Stimulated activated CD4-positive, alpha-beta T cell treated with anti-CD3 and anti-CD28 coated beads, Interleukin-1b, Interleukin-23, amount 100 ng/mL, for 1 hour (primary cell): ENCODE data around the gene LUZP2.
"Not testable (repeated sequence)": the region's sequence is repeated elsewhere in the genome, so short reads cannot be mapped to it uniquely, and the experiment has no call there.

Experiments used
- DNase-seq, 2 donors: peaks; one replicate each; pipeline ENCODE4 v3.0.0-alpha.2; 2020; ENCODE audit warnings: low read depth in 2 of 2

The LUZP2 gene

GRCh38 chr11:24900514-24900913 lies 403.7 kb downstream of the LUZP2 start:
- no peak for DNase-seq

- DNase-seq: no peak
Measured at GRCh38 chr11:24900960-24901549, 404.2 kb downstream of the LUZP2 start.

DNA sequence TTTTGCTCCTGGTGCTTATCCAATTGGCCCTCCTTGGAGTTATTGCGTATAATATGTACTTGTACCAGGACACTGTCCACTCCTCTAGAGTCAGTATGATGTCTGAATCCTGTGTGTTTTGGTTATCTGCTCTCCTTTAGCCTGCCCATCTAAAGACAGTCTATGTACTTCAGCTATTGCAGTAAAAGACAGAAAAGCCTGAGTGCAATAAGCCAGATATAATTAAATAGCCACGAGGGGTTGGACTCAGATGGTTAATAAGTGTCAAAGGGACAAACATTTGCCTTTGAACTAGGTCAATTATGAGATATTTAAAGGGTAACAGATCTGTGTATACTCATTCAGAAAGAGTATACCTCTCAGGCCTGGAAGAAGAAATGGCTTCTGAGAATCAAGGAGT lies 406.7 kb downstream of the LUZP2 start:
- DNase-seq: no peak

DNA sequence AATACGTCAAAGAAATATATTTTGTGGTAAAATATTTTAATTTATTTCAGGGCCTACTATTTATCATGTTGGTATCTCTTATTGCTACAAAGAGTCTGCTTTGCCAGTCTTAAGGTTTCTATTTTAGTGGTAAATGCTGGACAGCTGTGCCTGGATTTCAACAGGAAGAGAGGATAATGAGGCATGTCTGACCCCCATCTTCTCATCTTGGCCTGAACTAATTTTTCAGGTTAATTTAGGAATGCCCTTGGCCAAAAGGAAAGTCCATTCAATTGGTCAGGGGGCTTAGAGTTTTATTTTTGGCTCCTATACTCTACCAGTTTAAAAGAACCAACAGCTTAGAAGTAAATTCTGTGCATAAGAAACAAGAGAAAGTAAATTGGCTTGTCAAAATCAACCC lies 428.2 kb downstream of the LUZP2 start:
- no peak for DNase-seq

- DNase-seq: no peak
Measured at GRCh38 chr11:24932110-24933000, 435.5 kb downstream of the LUZP2 start.

- no peak for DNase-seq
Measured at GRCh38 chr11:24934733-24935439, 438.0 kb downstream of the LUZP2 start.

DNA sequence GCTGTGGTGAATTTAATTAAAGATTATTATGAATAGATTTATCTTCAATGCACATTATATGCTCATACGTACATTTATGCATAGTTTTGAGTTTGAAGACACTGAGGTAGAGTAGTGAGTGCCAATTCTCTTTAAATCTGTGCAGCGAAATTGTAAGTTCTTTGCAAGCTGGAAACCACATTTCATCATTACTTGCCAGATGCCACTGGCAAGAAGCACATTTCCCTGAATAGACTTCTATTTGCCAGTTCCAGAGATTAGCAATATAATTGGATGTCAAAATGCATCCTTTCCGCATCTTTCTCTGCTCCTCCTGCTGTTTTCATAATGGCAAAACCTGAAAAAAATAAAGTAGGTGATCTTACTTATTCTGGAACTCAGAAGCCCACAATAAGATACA lies 448.0 kb downstream of the LUZP2 start:
- DNase-seq: no peak

DNA sequence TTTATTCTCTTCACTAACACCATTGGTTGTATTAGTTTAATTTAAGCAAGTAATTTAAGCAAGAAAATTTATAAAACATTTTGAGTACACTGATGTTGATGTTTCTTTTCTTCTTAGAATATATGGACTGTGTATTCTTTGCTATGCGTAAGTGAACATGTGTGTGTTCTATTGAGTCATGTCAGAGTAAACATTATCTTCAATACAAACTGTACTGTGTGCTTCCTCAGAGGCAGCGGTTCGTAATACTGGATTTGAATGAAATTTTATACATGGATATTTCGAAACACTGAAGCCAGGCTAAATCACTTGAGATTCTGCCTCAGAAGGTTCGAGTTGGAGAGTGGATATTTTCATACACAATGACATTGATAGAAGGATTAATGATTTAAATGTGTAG lies 452.6 kb downstream of the LUZP2 start:
- DNase-seq: no peak

GRCh38 chr11:24963852-24964251 lies 467.0 kb downstream of the LUZP2 start:
- DNase-seq: no peak

GRCh38 chr11:24965748-24966147 lies 468.9 kb downstream of the LUZP2 start:
- DNase-seq: no peak

DNA sequence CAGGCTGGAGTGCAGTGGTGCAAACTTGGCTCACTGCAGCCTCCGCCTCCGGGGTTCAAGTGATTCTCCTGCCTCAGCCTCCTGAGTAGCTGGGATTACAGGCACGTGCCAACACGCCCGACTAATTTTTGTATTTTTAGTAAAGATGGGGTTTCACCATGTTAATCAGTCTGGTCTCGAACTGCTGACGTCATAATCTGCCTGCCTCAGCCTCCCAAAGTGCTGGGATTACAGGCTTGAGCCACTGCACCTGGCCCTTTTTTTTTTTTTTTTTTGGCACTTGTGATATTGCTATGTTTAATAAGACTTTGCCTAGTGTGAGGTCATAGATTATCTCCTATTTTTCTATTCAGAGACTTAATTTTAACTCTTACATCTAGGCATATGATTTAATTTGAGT lies 497.1 kb downstream of the LUZP2 start:
- not testable (repeated sequence) for DNase-seq

- DNase-seq: not testable (repeated sequence)
Measured at GRCh38 chr11:24999929-25000328, 503.1 kb downstream of the LUZP2 start.

DNA sequence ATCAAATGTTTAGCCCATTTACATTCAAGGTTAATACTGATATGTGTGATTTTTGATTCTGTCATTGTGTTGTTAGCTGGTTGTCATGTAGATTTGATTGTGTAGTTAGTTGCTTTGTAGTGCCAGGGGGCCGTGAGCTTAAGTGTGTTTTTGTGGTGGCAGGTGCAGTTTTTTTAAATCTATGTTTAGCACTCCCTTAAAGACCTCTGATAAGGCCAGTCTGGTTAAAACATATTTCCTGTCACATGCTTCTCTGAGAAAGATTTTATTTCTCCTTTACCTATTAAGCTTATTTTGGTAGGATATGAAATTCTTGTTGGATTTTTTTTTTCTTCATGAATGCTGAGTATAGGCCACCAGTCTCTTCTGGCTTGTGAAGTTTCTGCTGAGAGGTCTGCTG lies 540.6 kb downstream of the LUZP2 start:
- DNase-seq: no peak

DNA sequence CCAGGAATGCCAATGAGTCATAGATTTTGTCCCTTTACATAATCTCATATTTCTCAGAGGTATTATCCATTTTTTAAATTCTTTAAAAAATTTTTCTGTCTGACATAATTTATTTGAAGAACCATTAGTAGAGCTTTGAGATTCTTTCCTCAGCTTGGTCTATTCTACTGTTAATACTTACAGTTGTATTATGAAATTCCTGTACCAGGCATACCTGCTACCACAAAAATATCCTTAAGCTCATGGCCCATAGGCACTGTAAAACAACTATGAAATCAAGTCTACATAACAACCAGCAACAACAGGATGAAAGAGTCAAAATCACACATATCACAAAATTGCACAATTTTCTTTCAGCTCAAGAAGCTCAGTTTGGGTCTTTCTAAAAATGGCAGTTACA lies 541.3 kb downstream of the LUZP2 start:
- no peak for DNase-seq

DNA sequence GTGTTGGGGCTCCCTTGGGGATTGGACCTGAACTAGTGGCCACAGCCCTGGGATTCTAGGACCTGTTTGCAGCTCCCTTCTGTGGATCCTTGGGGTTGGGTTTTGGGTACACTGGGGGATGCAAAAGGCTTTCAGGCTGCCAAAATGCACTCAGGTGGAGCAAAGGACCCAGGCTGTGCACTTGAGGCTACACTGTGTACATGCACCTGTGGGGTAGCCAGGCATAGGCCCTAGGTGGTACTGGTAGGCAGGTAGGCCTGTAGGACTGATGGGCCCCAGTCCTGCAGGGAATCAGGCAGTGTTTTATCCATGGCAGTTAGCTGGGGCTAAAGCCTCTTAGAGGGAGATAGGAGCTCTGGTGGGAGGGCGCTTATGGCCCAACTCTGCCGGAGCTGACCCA lies 542.3 kb downstream of the LUZP2 start:
- no peak for DNase-seq

- DNase-seq: no peak
Measured at GRCh38 chr11:25048632-25049031, 551.8 kb downstream of the LUZP2 start.

- no peak for DNase-seq
Measured at GRCh38 chr11:25052844-25053243, 556.0 kb downstream of the LUZP2 start.

DNA sequence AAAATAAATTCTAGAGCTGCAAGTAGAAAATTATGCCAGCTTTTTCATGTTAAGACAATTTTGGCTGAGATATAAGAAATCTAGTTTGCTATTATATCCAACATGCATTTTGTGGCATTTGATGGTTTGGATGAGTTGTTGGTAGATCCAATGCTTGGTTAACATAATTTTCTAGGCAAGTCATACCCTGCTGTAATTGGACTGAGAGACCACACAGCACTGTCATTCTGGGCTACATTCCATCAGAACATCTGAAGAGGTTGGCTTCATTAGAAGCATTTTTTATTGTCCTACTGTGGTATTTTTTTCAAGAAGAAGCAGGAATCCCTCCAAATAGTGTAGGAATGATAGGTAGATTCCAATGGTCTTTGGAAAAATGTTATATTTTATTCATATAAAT lies 561.0 kb downstream of the LUZP2 start:
- no peak for DNase-seq

- DNase-seq: no peak
Measured at GRCh38 chr11:25065746-25066145, 568.9 kb downstream of the LUZP2 start.

DNA sequence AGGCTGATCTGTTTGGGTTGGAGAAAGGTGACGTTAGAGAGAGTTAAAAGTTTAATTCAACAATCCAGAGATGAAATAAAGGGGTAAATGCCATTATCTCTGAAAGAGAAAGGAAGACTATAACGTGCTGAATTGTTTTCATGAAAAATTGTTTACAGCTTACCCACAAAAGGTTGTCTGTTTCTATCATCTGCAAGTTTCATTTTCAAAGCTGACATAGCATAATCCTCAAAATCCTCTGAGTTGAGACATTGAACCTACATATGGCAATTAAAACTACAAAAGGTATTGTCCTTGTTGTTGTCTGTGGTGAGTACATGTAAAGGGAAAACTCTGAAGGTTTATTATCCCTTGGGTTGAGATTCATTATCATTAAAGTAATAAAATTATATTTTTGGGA lies 569.9 kb downstream of the LUZP2 start:
- no peak for DNase-seq

DNA sequence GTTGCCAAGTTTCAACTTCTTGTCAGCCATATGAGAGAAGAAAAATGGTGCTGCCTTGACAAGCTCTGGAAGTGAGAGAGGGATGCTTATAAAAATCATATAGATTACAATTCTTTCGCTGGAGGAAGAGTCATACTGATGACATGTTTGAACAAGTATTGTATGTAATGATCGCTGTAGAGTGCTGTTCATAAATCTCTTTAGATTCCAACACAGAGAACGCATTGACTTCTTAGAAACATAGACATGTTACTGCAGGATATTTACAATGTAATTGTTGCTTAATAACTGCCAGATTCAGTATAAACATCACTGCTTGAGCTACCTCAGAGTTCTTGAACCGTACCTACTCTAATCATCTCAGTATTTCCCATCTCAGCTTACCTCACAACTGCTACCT lies 571.6 kb downstream of the LUZP2 start:
- no peak for DNase-seq

- no peak for DNase-seq
Measured at GRCh38 chr11:25094085-25094802, 597.4 kb downstream of the LUZP2 start.
